GM20431 (cell line): ENCODE results near the gene OLFML2A.
"Not testable (repeated sequence)": the region's sequence is repeated elsewhere in the genome, so short reads cannot be mapped to it uniquely, and the experiment has no call there.

ENCODE experiments used
- in situ Hi-C: fragments of 300-500 bp; cut with MseI, MboI; formaldehyde crosslinking; loops from one replicate; pipeline ENCODE4 v1.15.0; 2020; ENCODE audit warnings: low sequenced_read_pairs; ENCODE audit not compliant: unreplicated experiment

Gene OLFML2A

DNA sequence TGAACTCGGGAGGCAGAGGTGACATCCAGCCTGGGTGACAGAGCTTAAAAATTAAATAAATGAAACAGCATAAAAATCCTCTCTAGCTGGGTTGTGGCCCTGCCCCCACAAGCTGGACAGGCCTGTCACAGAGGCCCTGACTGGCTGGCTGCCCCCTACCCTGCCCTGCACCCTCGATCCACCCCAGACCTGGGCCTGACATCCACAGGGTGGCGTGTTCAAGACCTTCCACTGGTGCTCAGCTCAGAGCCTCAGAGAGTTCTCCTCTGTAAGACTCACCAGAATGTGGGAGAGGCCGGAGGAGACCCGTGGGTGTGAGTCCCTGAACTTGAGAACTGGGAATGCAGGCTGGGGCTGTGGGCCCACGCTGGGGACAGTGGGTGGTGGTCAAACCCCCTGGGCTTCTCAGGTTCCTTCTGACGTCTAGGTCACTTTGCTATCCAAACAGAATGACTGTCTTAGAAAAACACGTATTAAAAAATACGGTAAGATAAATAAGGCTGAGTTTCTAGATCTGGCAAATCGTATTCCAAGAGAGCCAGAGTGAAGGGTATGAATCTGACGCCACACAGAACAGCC, 66.6 kb downstream of the OLFML2A start:
- in situ Hi-C loops, result no loop called here

DNA sequence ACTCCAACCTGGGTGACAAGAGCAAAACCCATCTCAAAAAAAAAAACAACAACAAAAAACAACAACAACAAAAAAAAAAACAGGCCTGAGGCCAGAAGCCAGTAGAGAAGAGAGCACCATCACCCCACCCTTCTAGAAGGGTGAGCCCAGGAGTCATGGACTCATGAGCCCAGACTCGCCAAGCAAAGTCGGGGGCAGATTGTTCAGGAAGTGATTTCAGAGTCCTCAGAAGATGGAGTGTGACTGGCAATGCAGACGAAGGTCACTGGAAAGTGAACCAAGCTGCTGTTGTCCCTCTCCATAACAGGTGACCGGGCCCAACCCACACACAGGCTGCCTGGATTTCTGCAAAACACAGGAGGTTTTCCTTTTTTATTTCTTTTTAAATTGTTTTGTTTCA, 67.4 kb downstream of the OLFML2A start:
- in situ Hi-C loops, result no loop called here

DNA sequence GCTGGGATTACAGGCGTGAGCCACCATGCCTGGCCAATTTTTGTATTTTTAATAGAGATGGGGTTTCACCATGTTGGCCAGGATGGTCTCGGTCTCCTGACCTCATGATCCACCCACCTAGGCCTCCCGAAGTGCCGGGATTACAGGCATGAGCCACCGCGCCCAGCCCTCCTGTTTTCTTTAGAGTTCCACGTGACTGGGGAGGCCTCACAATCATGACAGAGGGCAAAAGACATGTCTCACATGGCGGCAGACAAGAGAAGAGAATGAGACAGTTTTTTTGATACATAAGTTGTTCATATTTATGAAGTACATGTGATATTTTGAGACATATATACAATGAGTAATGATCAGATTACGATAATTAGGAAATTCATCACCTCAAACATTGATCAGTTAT, 69.5 kb downstream of the OLFML2A start:
- in situ Hi-C loops, result not testable (repeated sequence)

DNA sequence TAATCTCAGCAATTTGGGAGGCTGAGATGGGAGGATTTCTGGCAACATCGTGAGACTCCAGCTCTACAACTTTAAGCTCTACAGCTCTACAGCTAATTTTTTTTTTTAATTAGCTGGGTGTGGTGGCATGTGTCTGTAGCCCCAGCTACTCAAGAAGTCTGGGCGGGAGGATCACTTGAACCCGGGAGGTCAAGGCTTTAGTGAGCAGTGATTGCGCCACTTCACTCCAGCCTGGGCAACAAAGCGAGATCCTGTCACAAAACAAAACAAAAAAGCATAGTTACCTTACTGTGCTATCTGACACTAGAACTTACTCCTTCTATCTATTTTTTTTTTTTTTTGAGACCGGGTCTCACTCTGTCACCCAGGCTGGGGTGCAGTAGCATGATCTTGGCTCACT, 70.0 kb downstream of the OLFML2A start:
- in situ Hi-C loops, result no loop called here

DNA sequence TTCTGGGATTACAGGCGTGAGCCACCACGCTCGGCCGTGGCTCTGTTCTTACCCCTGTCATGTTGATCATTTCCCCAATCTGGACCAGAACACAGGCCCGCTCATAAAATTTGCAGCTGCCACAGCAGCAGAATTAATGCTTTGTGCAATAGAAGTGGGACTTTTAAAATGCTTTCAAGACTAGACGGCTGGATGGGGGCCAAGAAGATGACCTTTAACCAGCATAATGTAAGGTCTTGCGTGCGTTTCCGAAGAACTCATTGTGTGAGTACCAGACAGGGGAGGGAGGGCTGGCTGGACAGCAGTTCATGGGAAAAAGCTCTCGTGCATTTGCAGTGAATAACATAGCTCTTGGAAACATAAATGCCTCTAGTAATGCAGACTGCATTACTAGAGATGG, 72.9 kb downstream of the OLFML2A start:
- in situ Hi-C loops, result no loop called here

DNA sequence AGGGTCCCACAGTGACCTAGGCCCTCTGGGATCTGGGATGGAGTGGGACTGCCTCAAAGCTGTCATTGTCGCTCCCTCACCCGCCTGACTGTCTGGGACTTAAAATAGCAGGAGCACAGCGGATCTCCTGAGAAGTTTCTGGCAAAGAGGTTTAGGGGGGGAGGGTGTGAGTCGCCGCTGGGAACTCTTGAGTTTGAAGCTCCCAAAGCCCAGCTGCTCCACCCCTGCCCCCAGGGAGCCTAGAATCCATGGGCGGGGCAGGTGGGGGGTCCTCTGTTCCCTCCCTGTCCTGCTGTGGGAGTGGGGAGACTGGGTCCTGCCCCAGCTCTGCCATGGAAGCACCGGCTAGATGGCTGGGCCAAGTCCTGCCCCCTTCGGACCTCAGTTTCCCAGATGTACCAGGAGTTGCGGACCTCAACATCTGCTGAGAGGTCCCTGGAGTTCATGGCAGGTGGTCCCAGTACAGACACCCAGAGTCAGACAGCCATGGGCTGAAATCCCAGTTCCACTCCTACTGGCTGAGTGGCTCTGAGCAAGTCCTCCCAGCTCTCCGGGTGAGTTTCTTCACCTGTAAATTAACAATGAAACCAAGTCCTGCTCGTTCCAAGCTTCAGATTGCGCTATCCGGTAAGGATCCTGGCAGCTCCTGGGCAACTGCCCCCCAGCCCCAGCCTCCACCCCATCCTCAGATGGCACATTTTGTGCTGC, 75.3 kb downstream of the OLFML2A start:
- in situ Hi-C loops, result no loop called here

DNA sequence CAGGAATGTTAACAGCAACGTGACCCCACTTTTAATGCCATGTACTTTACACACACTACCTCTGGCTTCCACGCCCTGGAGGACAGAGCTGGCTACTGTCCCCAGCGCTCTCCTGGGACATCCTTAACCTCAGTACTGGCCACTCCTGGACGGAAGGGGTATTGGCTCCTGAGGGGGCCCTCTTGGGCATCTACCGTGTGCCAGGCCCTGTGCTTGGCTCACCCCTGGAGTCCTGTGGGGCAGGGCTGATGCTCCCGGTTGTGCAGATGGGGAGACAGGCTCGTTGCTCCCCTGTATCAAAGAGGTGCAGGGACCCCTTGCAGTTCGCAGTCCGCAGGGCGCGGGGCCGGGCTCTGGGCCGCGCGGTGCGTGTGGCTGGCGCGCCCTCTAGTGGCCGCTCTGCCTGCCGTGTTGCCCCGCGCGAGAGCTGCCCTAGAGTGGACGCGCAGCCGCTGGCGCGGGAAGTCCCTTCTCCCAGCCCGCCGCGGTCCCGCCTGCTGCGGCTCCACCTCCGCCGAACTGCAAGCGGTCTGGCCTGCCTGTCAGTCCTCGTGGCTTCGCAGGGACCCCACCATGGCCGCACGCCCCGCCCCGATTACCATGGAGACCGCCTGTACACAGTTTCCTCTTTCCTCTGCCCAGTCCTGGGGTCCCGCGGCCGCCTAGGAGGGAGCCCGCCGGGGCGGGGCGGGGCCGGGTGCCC, 76.0 kb downstream of the OLFML2A start, which contains the start of gene WDR38:
TSS of gene WDR38 (plus strand) at position 632 of the 703 bp plus-strand sequence. CDS start 72 bp downstream, outside the sequence.
- in situ Hi-C loops, result no loop called here

DNA sequence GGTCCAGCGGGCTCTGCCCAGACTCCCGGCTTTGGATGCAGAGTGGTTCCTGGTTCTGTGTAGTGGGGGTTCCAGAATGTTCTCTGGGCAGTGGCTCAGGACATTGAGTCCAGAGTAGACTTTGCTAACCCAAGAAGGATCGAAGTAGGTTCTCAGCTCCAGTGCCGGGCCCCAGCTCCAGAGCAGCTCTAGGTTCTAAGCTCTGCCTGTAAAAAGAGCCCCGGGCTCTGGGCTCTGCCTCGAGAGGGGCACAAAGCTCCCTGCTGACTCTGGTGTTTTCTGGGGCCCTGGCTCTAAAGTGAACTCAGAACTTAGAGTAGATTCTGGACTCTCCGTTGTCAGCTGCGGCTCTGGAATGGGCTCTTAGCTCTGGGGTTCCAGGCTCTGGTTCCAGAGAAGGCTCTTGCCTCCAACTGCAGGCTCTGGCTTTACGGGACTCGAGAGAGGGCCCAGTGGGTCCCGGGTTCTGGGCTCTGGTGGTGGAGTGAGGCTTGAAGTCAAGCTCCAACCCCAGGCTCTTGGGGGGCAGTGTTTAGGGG, 76.7 kb downstream of the OLFML2A start:
- in situ Hi-C loops, result no loop called here

DNA sequence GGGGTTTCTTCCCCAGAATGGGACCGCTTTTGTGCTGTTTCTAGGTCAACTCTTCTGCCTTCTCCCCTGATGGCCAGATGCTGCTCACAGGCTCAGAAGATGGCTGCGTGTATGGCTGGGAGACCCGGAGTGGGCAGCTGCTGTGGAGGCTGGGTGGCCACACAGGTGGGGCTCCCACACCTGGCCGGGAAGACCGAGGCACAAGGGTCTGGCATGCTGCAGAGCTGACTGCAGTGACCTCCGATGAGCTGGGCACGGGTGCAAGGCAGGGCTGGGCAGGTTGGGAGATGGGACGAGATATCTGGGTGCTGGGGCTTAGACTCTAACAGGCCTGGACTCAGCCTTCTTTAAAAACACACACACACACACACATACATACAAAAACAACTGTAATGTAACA, 77.2 kb downstream of the OLFML2A start:
- in situ Hi-C loops, result no loop called here

DNA sequence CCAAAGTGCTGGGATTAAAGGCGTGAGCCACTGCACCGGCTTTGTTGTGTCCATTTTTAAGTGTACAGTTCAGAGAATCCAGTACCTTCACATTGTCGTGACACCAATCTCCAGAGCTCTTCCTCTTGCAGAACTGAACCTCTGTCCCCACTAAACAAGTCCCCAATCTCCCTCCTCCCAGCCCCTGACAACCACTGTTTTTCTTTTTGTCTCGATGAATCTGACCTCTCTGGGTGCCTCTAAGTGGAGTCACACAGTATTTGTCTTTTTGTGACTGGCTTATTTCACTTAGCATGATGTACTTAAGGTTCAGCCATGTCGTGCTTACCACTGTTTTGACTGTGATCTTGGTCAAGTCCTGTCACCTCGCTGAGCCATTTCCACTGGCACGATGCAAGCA, 77.9 kb downstream of the OLFML2A start:
- in situ Hi-C loops, result loop anchor here (5.0 kb wide), 1 partner anchor 83 kb away; the partner anchor contains the start of gene NR6A1

DNA sequence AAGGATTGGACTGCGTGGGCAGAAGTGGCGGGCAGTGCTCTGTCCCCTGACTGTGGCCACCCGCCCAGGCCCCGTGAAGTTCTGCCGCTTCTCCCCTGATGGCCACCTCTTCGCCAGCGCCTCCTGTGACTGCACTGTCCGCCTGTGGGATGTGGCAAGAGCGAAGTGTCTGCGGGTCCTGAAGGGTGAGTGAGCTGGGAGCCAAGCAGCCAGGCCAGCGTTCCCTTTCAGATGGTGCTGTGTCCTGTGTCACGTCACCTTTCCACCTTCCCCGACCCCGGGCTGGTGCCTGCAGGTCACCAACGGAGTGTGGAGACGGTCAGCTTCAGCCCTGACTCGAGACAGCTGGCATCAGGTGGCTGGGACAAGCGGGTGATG, 78.6 kb downstream of the OLFML2A start:
- in situ Hi-C loops, result loop anchor here (5.0 kb wide), 1 partner anchor 83 kb away; the partner anchor contains the start of gene NR6A1

DNA sequence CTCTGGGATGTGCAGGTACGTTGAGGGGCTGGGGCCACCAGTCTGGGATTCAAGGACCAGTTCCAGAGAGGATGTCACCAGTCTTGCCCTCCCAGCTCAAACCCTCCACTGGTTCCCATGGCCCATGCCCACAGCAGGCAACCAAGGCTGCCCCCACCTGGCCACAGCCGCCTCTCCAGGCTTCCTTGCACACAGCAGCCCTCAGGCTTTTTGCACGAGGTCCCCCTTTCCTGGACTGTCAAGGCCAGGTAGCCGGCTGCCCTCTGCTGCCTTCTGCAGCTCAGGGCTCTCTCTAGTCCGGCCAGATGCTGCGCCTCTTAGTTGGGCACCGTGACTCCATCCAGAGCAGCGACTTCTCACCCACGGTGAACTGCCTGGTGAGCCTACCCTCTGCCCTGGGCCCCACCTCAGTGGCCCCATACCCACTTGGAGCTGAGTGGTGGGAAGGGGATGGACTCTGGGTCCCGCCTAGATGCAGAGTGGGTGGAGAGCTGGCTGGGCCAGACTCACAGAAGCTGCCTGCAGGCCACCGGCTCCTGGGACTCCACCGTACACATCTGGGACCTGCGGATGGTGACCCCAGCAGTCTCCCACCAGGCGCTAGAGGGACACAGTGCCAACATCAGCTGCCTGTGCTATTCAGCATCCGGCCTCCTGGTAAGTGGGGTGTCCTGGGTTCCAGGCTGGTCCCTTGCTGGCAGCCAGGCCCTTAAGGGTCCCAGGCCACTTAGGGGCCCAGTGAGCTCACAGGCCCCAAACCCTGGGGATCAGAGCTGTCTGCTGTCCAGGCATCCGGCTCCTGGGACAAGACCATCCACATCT, 79.2 kb downstream of the OLFML2A start:
- in situ Hi-C loops, result loop anchor here (5.0 kb wide), 1 partner anchor 84 kb away; the partner anchor contains the start of gene NR6A1

DNA sequence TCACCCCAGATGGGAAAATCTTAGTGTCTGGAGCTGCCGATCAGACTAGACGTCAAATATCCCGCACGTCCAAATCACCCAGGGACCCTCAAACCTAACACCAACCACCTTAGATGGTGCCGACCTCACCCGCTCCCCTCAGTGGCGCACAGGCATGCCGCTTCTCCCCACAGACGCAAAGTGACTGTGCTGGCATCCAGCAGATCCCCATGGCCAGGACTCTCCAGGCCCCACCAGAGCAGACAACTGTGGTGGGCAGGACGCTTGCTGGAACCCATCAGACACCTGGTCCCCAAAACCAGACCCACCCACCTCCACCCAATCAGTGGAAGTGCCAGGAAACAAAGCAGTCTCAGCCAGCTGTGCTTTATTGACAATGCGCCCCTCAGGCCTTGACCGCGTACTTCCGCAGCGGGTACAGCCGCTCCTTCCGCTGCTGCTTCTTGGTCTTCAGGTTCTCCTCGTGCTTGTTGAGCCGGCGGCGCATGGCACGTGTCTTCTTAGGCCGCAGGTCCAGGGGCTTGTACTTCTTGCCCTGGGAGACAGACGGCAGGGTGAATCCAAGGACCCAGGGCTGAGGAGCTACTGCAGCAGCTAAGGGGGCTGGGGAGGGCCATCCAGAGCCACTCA, 80.7 kb downstream of the OLFML2A start:
- in situ Hi-C loops, result loop anchor here (5.0 kb wide), 1 partner anchor 85 kb away; the partner anchor contains the start of gene NR6A1

DNA sequence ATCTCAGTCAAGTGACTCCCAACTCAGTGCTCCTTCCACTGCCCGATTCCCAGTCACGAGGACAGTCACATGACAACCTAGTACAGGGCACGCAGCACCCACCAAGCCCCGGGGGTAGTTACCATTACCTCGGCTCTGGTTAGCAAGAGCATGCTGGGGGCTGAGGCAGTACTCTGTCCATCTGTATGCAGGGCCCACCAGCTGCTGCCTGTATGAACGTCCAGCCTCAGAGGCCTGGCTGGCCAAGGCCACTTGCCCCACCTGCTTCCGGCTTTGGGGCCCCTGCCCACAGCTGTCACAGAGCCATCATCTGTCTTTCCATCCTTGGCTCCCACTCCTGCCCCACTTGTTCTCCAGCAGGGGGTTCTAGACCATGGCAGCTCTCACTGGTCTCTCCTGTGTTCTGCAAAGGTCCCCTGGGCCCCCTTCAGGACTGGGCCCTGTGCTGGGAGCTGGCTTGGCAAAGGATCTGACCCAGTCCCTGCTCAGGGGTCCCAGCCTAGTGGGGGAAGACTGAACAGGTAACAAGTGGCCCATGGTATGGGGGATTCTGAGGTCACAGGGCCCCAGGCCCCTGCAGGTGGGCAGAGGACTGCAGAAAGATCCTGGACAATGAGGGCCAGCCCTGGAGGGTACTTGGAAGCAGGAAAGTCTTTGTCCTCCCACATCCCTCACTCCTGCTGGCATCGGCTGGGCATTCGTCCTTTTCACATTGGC, 81.6 kb downstream of the OLFML2A start:
- in situ Hi-C loops, result loop anchor here (5.0 kb wide), 1 partner anchor 86 kb away; the partner anchor contains the start of gene NR6A1

DNA sequence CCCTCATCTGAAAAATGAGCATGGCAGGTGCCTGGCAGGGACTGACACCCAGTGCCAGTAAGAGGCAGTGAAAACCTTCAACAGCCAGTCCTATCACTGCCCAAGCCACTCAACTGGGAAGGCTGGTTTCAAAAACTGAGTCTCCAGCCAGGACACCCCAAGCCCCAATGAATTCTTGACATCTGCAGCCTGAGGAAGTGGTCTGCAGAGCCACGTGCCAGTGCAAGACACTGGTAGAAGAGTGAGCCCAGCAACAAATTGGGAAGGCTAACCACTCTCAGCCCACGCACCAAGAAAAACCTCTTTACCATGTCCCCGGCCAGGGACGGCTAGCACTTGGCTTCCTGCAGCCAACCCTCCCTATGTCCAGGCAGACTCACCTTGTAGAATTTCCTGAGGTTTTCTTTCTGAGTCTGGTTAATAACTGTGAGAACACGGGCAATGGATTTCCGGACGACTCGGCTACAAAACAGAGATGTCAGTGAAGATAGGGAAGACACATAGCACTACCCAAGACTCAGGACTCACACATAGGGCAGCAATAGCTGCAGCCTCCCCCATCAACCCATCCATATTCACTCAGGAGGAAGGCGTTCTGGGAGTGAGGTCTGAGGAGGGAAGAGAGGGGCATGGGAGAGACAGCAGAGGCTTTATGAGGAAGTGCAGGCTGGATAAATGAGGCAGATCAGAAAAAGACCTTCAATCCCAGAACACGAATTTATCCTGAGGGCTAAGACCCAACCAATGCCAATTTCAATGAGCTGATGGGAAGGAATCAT, 83.1 kb downstream of the OLFML2A start:
- in situ Hi-C loops, result loop anchor here (5.0 kb wide), 1 partner anchor 88 kb away; the partner anchor contains the start of gene NR6A1

DNA sequence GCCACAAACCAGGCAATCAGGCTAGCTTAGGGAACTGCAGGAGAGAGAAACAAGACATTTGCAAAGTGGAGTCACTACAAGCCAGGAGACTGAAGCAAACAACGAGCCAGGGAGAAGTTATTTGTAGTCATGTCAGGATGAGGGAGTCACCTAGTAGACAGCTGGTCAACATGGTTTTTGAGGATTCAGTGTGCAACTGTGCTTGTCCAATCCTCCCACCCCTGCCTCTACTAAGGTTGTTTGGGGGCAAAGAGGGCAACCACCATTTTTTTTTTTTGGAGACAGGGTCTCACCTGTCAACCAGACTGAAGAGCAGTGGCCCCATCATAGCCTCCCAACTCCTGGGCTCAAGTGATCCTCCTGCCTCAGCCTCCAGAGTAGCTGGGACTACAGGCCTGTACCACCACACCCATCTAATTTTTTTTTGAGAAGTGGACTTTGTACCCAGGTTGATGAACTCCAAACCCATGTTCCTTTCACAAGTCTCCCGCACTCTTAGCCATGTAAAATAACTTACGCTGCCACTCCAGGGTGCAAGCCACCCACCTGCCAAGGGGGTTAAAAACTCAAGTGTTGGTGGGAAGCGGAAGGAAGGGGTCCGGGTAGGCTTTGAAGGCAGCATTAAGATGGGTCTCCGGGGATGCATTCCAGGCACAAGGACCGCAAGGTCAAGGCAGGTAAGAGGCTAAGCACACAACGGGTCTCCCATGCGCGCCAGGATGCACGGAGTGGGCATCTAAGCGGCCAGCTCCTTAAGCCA, 83.8 kb downstream of the OLFML2A start:
- in situ Hi-C loops, result no loop called here
